ENCODE results near the gene EBLN1.
A peak's percentile ranks its signal among the peaks of the same experiment; 100 is the strongest.
"Not testable (repeated sequence)": the region's sequence is repeated elsewhere in the genome, so short reads cannot be mapped to it uniquely, and the experiment has no call there.

The EBLN1 gene

DNA sequence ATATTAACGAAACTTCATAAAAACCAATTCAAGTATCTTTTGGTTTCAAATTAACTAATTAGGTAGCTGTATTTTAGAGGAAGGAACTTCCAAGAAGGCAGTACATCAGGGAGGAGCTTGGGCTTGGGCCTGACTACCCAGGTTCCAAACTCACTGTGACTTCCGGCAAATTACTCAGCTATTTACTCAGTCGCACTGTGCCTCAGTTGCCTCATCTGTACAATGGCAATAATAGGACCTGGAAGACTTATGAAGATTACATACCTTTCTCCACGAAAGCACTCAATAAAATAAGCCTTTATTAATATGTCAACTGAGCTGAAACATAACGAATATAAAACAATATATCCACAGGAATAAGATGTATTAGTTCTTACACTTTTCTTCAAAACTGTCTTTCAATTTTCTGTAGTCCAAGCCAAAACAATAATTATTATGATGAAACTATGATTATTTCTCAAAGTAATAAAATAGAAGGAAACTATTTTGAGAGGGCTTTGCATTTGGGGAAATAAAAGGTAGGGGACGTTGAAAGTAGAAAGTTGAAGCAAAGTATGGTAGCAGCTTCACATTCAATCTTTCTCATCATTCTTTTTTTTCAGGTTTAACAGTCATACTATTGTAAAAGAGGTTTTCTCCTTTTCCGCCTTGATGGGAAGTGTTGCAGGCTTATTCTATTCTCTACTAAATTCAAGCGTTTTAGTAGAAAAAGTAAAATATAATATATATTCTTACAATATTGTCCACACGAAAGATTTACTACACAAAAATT lies 10.5 kb upstream of the EBLN1 start:
- H3K4me3 ChIP-seq (ENCODE audit: low read depth, low read length) = peak overlapping the region; percentile 81
- H2AFZ ChIP-seq (ENCODE audit: low read length, unreplicated experiment) = peak overlapping the region; percentile 45
- no peaks in the 10 kb centered on the region for H3K36me3 ChIP-seq (ENCODE audit: insufficient read depth, low read length)
- H3K27ac ChIP-seq (ENCODE audit: low read depth, low read length) = peak overlapping the region; percentile 69
- H3K79me2 ChIP-seq (ENCODE audit: control insufficient read depth, insufficient read depth, low read length, unreplicated experiment) = no peaks in the 10 kb centered on the region
- H3K27me3 ChIP-seq (ENCODE audit: insufficient read depth, low read length) = no peaks in the 10 kb centered on the region
- H3K4me1 ChIP-seq (ENCODE audit: control insufficient read depth, insufficient read depth, low read length, unreplicated experiment) = peaks cover 7% of the 10 kb centered on the region

DNA sequence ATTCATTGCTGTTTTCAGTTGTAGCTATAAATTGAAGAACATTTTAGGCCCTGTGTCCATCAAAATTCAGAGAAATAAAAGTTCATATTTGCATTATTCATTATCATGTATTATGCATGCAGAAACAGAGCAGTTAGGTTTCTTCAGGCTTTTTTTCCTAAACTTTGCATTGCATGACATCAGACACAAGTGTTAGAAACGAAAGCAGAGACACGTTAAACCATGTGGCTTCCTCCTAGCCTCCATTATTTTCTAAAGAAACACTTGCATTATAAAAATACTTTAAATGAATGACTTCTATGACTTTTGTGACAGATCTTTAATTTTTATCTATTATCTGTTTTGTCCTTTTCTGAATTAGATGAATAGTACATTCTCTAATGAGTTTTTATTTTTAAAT lies 8.8 kb upstream of the EBLN1 start:
- no peaks in the 10 kb centered on the region for H3K27me3 ChIP-seq (ENCODE audit: insufficient read depth, low read length)
- no peak overlapping the region for H3K4me3 ChIP-seq (ENCODE audit: low read depth, low read length)
- no peaks in the 10 kb centered on the region for H3K79me2 ChIP-seq (ENCODE audit: control insufficient read depth, insufficient read depth, low read length, unreplicated experiment)
- H3K27ac ChIP-seq (ENCODE audit: low read depth, low read length) = no peak overlapping the region
- no peaks in the 10 kb centered on the region for H3K36me3 ChIP-seq (ENCODE audit: insufficient read depth, low read length)
- H2AFZ ChIP-seq (ENCODE audit: low read length, unreplicated experiment) = no peak overlapping the region
- H3K4me1 ChIP-seq (ENCODE audit: control insufficient read depth, insufficient read depth, low read length, unreplicated experiment) = peaks cover 7% of the 10 kb centered on the region

DNA sequence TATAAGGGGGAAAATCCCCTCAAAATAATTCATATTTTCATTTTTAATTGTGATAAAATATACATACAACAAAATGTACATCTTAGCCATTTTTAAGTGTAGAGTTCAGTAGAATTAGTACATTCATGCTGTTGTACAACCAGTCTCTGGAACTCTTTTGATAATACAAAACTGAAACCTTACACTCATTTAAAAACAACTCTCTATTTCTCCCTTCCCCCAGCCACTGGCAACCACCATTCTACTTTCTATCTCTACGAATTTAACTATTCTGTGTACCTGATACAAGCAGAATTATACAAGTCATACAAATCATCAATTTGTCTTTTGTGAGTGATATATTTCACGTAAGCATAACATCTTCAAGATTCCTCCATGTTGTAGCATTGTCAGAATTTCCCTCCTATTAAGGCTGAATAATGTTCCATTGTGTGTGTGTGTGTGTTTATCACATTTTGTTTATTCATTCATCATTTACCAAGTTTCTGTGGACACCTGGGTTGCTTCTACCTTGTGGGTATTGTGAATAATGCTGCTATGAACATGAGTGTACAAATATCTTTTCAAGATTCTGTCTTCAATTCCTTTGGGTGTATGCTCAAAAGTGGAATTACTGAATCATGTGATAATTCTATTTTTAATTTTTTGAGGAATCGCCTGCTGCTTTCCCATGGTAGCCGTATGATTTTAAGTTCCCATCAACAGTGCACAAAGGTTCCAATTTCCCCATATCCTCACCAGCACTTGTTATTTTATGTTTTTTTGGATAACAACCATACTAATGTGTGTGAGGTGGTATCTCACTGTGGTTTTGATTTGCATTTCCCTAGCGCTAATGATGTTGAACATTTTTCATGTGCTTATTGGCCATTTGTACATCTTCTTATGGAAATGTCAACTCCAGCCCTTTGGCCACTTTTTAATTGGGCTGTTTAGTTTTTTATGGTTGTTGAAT lies 4.7 kb upstream of the EBLN1 start:
- Histone ChIP-seq H3K27me3 (ENCODE audit: insufficient read depth, low read length) (no peaks in the 10 kb centered on the region), H3K36me3 (ENCODE audit: insufficient read depth, low read length) (no peaks in the 10 kb centered on the region), H3K4me3 (ENCODE audit: low read depth, low read length) (no peak overlapping the region), H3K27ac (ENCODE audit: low read depth, low read length) (no peak overlapping the region), H3K79me2 (ENCODE audit: control insufficient read depth, insufficient read depth, low read length, unreplicated experiment) (no peaks in the 10 kb centered on the region), H2AFZ (ENCODE audit: low read length, unreplicated experiment) (no peak overlapping the region), H3K4me1 (ENCODE audit: control insufficient read depth, insufficient read depth, low read length, unreplicated experiment) (no peaks in the 10 kb centered on the region)

GRCh38 chr10:22219308-22219707 lies 1.5 kb upstream of the EBLN1 start:
- H3K4me1 ChIP-seq (ENCODE audit: control insufficient read depth, insufficient read depth, low read length, unreplicated experiment) = no peaks in the 10 kb centered on the region
- no peaks in the 10 kb centered on the region for H3K27me3 ChIP-seq (ENCODE audit: insufficient read depth, low read length)
- no peak overlapping the region for H2AFZ ChIP-seq (ENCODE audit: low read length, unreplicated experiment)
- no peaks in the 10 kb centered on the region for H3K36me3 ChIP-seq (ENCODE audit: insufficient read depth, low read length)
- no peak overlapping the region for H3K4me3 ChIP-seq (ENCODE audit: low read depth, low read length)
- H3K79me2 ChIP-seq (ENCODE audit: control insufficient read depth, insufficient read depth, low read length, unreplicated experiment) = no peaks in the 10 kb centered on the region
- no peak overlapping the region for H3K27ac ChIP-seq (ENCODE audit: low read depth, low read length)

GRCh38 chr10:22218448-22218847 lies 633 bp upstream of the EBLN1 start:
- Histone ChIP-seq H3K4me1 (ENCODE audit: control insufficient read depth, insufficient read depth, low read length, unreplicated experiment) (no peaks in the 10 kb centered on the region), H3K36me3 (ENCODE audit: insufficient read depth, low read length) (no peaks in the 10 kb centered on the region), H2AFZ (ENCODE audit: low read length, unreplicated experiment) (no peak overlapping the region), H3K4me3 (ENCODE audit: low read depth, low read length) (no peak overlapping the region), H3K27ac (ENCODE audit: low read depth, low read length) (no peak overlapping the region), H3K79me2 (ENCODE audit: control insufficient read depth, insufficient read depth, low read length, unreplicated experiment) (no peaks in the 10 kb centered on the region), H3K27me3 (ENCODE audit: insufficient read depth, low read length) (no peaks in the 10 kb centered on the region)

DNA sequence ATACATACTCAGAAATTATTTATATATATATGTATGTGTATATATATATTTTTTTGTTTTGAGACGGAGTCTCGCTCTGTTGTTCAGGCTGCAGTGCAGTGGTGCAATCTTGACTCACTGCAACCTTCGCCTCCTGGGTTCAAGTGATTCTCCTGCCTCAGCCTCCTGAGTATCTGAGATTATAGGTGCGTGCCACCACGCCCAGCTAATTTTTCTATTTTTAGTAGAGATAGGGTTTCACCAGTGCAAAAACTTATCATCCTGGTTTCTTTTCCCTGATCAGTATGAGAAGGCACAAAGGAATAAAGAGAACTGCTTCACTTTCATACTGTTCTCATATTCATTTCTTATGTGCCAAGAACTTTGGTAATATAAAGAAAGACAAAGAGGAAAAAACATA lies 731 bp downstream of the EBLN1 start:
- not testable (repeated sequence) for H3K4me1 ChIP-seq (ENCODE audit: control insufficient read depth, insufficient read depth, low read length, unreplicated experiment); H3K4me3 ChIP-seq (ENCODE audit: low read depth, low read length); H2AFZ ChIP-seq (ENCODE audit: low read length, unreplicated experiment); H3K27me3 ChIP-seq (ENCODE audit: insufficient read depth, low read length); H3K27ac ChIP-seq (ENCODE audit: low read depth, low read length); H3K79me2 ChIP-seq (ENCODE audit: control insufficient read depth, insufficient read depth, low read length, unreplicated experiment); H3K36me3 ChIP-seq (ENCODE audit: insufficient read depth, low read length)

DNA sequence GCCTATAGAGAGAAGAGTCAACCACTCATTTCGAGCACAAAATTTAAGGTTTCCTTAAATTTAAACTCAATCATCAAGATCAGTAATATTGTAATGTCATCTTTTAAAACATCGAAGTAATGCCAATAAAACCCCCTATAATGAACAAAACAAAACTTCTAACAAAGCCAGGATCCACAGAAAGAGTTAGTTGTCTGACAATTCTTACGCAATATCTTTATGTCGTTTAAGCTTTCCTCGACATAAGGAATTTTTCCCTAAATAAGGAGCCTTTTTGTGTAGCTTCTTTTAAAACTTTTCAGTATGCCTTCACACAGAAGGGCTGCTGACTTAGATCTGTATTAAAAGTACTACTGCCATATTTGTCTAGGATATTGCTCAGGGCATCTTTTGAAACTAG lies 7.5 kb downstream of the EBLN1 start:
- Histone ChIP-seq H3K4me3 (ENCODE audit: low read depth, low read length) (no peak overlapping the region), H3K79me2 (ENCODE audit: control insufficient read depth, insufficient read depth, low read length, unreplicated experiment) (no peaks in the 10 kb centered on the region), H3K36me3 (ENCODE audit: insufficient read depth, low read length) (no peaks in the 10 kb centered on the region), H3K27me3 (ENCODE audit: insufficient read depth, low read length) (peaks cover 54% of the 10 kb centered on the region), H3K27ac (ENCODE audit: low read depth, low read length) (no peak overlapping the region), H3K4me1 (ENCODE audit: control insufficient read depth, insufficient read depth, low read length, unreplicated experiment) (no peaks in the 10 kb centered on the region), H2AFZ (ENCODE audit: low read length, unreplicated experiment) (no peak overlapping the region)

- peaks cover 6% of the 10 kb centered on the region for H3K27me3 ChIP-seq (ENCODE audit: insufficient read depth, low read length)
- no peaks in the 10 kb centered on the region for H3K36me3 ChIP-seq (ENCODE audit: insufficient read depth, low read length)
- no peak overlapping the region for H3K27ac ChIP-seq (ENCODE audit: low read depth, low read length)
- no peaks in the 10 kb centered on the region for H3K4me1 ChIP-seq (ENCODE audit: control insufficient read depth, insufficient read depth, low read length, unreplicated experiment)
- H3K4me3 ChIP-seq (ENCODE audit: low read depth, low read length) = no peak overlapping the region
- H2AFZ ChIP-seq (ENCODE audit: low read length, unreplicated experiment) = no peak overlapping the region
- no peaks in the 10 kb centered on the region for H3K79me2 ChIP-seq (ENCODE audit: control insufficient read depth, insufficient read depth, low read length, unreplicated experiment)
These were observed 23.9 kb downstream of the EBLN1 start for GRCh38 chr10:22193945-22194344.

GRCh38 chr10:22185586-22185985 lies 32.2 kb downstream of the EBLN1 start:
- Histone ChIP-seq H3K36me3 (ENCODE audit: insufficient read depth, low read length) (no peaks in the 10 kb centered on the region), H3K27me3 (ENCODE audit: insufficient read depth, low read length) (peaks cover 67% of the 10 kb centered on the region), H3K4me1 (ENCODE audit: control insufficient read depth, insufficient read depth, low read length, unreplicated experiment) (no peaks in the 10 kb centered on the region), H3K79me2 (ENCODE audit: control insufficient read depth, insufficient read depth, low read length, unreplicated experiment) (no peaks in the 10 kb centered on the region), H3K27ac (ENCODE audit: low read depth, low read length) (no peak overlapping the region), H2AFZ (ENCODE audit: low read length, unreplicated experiment) (no peak overlapping the region), H3K4me3 (ENCODE audit: low read depth, low read length) (no peak overlapping the region)

- H3K27me3 ChIP-seq (ENCODE audit: insufficient read depth, low read length) = peaks cover 73% of the 10 kb centered on the region
- H3K4me1 ChIP-seq (ENCODE audit: control insufficient read depth, insufficient read depth, low read length, unreplicated experiment) = no peaks in the 10 kb centered on the region
- H3K36me3 ChIP-seq (ENCODE audit: insufficient read depth, low read length) = no peaks in the 10 kb centered on the region
- H3K27ac ChIP-seq (ENCODE audit: low read depth, low read length) = no peak overlapping the region
- H2AFZ ChIP-seq (ENCODE audit: low read length, unreplicated experiment) = no peak overlapping the region
- no peak overlapping the region for H3K4me3 ChIP-seq (ENCODE audit: low read depth, low read length)
- H3K79me2 ChIP-seq (ENCODE audit: control insufficient read depth, insufficient read depth, low read length, unreplicated experiment) = no peaks in the 10 kb centered on the region
These were observed 33.9 kb downstream of the EBLN1 start for GRCh38 chr10:22183771-22184461.
